OCI-LY1 (cell line): Measurements from ENCODE around the gene IGF1R.

Source experiments
- H2AFZ ChIP-seq: fragments of 200-600 bp; sonication (generic), shearing (Covaris generic); 2 replicates; pipeline ENCODE4 v1.6.0; 2014; ENCODE audit warnings: antibody characterized with exemption, mild to moderate bottlenecking, low read length
- H3F3A ChIP-seq: fragments of 200-600 bp; sonication (generic), shearing (Covaris generic); 2 replicates; pipeline ENCODE4 v1.6.0; 2014; ENCODE audit warnings: mild to moderate bottlenecking, antibody characterized with exemption, low read length, moderate library complexity; ENCODE audit not compliant: insufficient read depth
- H3K27ac ChIP-seq: fragments of 200-600 bp; sonication (generic); 2 replicates; pipeline ENCODE4 v1.5.1; 2014; ENCODE audit warnings: low read length, mixed run types, mild to moderate bottlenecking, low read depth; ENCODE audit not compliant: poor library complexity, severe bottlenecking
- H3K27me3 ChIP-seq: fragments of 200-600 bp; sonication (generic); 2 replicates; pipeline ENCODE4 v1.6.0; 2014; ENCODE audit warnings: antibody characterized with exemption, mild to moderate bottlenecking, low read length, moderate library complexity; ENCODE audit not compliant: insufficient read depth
- H3K36me3 ChIP-seq: fragments of 200-600 bp; sonication (generic); 2 replicates; pipeline ENCODE4 v1.6.1; 2014; ENCODE audit warnings: mild to moderate bottlenecking, antibody characterized with exemption, low read length, moderate library complexity, mixed read lengths; ENCODE audit not compliant: insufficient read depth
- H3K4me1 ChIP-seq: fragments of 200-600 bp; sonication (generic); 2 replicates; pipeline ENCODE4 v1.5.1; 2014; ENCODE audit warnings: mild to moderate bottlenecking, low read length, moderate library complexity; ENCODE audit not compliant: insufficient read depth, severe bottlenecking
- H3K4me2 ChIP-seq: fragments of 200-600 bp; sonication (generic), shearing (Covaris generic); 2 replicates; pipeline ENCODE4 v1.6.1; 2014; ENCODE audit warnings: low read length
- H3K4me3 ChIP-seq: fragments of 200-600 bp; sonication (generic); 2 replicates; pipeline ENCODE4 v1.5.1; 2014; ENCODE audit warnings: low read length, low read depth, mild to moderate bottlenecking, mixed read lengths; ENCODE audit not compliant: poor library complexity, severe bottlenecking
- H3K79me2 ChIP-seq: fragments of 200-600 bp; shearing (Covaris generic); 2 replicates; pipeline ENCODE4 v1.6.1; 2016; ENCODE audit warnings: mixed run types, low read length, mixed read lengths; ENCODE audit not compliant: insufficient read depth
- H3K9ac ChIP-seq: fragments of 200-600 bp; sonication (generic), shearing (Covaris generic); 2 replicates; pipeline ENCODE4 v1.6.1; 2014; ENCODE audit warnings: mild to moderate bottlenecking, low read length, mixed read lengths
- H3K9me2 ChIP-seq: fragments of 200-600 bp; sonication (generic), shearing (Covaris generic); 2 replicates; pipeline ENCODE4 v1.6.1; 2014; ENCODE audit warnings: low read depth, mild to moderate bottlenecking, low read length, mixed read lengths
- H3K9me3 ChIP-seq: fragments of 200-600 bp; shearing (Covaris generic); 2 replicates; pipeline ENCODE4 v1.6.1; 2014; ENCODE audit warnings: low read length, mixed read lengths
- H4K20me1 ChIP-seq: fragments of 200-600 bp; sonication (generic), shearing (Covaris generic); 2 replicates; pipeline ENCODE4 v1.6.0; 2016; ENCODE audit warnings: mild to moderate bottlenecking, low read length; ENCODE audit not compliant: insufficient read depth
- EZH2 ChIP-seq: fragments of 200-600 bp; sonication (generic), shearing (Covaris generic); IDR thresholded peaks from 2 replicates; pipeline ENCODE4 v1.8.0; 2017; ENCODE audit warnings: borderline replicate concordance, mixed run types, mild to moderate bottlenecking, antibody characterized with exemption, low read length, moderate library complexity, mixed read lengths
- TF ChIP-seq, protein P1 (sequence below): fragments of 200-600 bp; sonication (generic), shearing (Covaris generic); IDR thresholded peaks from 2 replicates; pipeline ENCODE4 v1.5.1; 2017; ENCODE audit warnings: mild to moderate bottlenecking, antibody characterized with exemption, low read length, moderate library complexity, mixed read lengths

The IGF1R gene

DNA sequence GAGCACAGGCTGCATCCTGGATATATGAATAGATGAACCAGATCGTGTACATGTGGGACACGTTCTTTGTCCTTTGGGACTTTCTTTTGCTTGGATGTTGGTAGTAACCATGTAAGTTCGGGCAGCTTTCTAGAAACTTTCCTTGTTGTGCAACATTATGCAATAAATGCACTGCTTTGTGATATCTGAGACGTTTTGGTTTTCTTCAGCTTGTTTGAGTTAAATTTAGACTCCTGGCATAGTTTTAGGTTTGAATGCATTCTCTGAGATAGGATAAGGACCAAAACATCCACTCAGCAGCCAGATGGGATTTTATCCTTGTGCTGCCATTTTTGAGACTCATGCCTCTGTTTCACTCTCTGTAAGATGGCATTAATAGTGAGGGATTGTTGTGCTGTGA is 158.9 kb downstream of the IGF1R start:
- Histone ChIP-seq H3K36me3 (no peaks in the 10 kb centered on the region), H2AFZ (no peak overlapping the region), H3K9me3 (no peaks in the 10 kb centered on the region), H3K9me2 (no peaks in the 10 kb centered on the region), H3K27me3 (no peaks in the 10 kb centered on the region; the same call in 1 of the 2 replicates), H3K9ac (no peak overlapping the region), H3K27ac (no peak overlapping the region), H3K4me3 (no peak overlapping the region), H3K79me2 (no peaks in the 10 kb centered on the region), H3K4me1 (no peaks in the 10 kb centered on the region), H3F3A (no peaks in the 10 kb centered on the region), H3K4me2 (no peak overlapping the region), H4K20me1 (no peaks in the 10 kb centered on the region)
- TF ChIP-seq, protein P1, sequence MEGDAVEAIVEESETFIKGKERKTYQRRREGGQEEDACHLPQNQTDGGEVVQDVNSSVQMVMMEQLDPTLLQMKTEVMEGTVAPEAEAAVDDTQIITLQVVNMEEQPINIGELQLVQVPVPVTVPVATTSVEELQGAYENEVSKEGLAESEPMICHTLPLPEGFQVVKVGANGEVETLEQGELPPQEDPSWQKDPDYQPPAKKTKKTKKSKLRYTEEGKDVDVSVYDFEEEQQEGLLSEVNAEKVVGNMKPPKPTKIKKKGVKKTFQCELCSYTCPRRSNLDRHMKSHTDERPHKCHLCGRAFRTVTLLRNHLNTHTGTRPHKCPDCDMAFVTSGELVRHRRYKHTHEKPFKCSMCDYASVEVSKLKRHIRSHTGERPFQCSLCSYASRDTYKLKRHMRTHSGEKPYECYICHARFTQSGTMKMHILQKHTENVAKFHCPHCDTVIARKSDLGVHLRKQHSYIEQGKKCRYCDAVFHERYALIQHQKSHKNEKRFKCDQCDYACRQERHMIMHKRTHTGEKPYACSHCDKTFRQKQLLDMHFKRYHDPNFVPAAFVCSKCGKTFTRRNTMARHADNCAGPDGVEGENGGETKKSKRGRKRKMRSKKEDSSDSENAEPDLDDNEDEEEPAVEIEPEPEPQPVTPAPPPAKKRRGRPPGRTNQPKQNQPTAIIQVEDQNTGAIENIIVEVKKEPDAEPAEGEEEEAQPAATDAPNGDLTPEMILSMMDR, result no peak
- no peak for TF ChIP-seq EZH2

DNA sequence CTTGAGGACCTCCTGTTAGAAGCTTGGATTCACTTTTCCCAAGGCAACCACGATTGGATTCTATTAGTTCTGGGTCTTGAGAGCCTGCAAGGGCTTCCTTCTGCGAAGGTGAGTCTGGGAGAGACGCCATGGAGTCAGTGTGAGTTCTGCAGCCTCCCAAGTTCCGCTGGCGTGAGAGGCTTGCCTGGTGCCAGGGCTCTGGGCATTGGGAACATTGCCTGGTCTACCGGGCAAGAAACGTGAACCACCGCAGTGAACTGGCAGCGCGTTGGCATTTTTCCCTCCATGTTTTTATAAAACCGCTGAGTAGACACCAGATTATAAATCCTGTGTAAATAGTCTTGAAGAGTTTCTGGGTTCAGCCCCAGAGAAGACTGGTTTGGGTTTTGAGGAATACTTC is 160.9 kb downstream of the IGF1R start:
- no peaks in the 10 kb centered on the region for H3F3A ChIP-seq
- no peaks in the 10 kb centered on the region for H3K4me1 ChIP-seq
- no peaks in the 10 kb centered on the region for H3K79me2 ChIP-seq
- no peak for TF ChIP-seq EZH2
- TF ChIP-seq, protein P1, result no peak
- H3K4me2 ChIP-seq, result no peak overlapping the region
- H3K9me3 ChIP-seq, result no peaks in the 10 kb centered on the region
- no peak overlapping the region for H3K9ac ChIP-seq
- H2AFZ ChIP-seq, result no peak overlapping the region
- no peaks in the 10 kb centered on the region for H3K27me3 ChIP-seq
- H3K36me3 ChIP-seq, result no peaks in the 10 kb centered on the region
- no peak overlapping the region for H3K27ac ChIP-seq
- no peak overlapping the region for H3K4me3 ChIP-seq
- H3K9me2 ChIP-seq, result no peaks in the 10 kb centered on the region
- H4K20me1 ChIP-seq, result no peaks in the 10 kb centered on the region

DNA sequence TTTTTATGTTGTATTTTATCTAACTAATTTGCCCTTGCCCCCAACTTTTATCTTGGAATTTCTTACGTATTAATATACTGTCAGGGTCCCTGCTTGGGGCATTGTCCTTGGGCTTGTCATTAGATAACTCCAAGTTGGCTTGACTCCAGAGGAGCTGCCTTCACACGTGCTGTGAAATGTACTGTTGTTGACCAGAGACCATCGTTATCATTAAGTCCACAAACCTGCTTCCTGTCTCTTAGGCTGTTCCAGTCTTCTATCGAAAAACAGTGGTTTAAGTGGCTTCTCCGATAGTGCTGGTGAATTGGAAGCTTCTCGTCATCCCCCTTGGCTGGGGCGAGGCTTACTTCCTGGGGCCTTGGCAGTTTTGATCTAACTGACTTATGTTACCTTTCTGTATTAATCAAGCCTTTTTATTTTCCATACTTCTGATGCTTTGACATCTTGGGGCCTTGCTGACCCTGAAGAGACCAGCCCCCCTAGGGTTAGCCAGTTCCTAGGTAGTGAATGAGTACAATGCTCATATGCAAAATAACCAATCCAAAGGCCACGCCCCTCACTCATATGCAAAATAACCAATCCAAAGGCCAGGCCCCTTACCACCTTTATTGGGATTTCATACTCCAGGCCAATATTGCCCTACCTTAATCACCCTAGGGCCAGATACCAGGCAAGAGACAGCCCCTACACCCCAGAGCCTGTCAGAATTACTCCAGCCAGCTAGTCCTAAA is 164.5 kb downstream of the IGF1R start:
- H3K4me1 ChIP-seq, result no peaks in the 10 kb centered on the region
- TF ChIP-seq, protein P1, result no peak
- no peak for TF ChIP-seq EZH2
- H3K4me2 ChIP-seq, result no peak overlapping the region
- no peak overlapping the region for H3K4me3 ChIP-seq
- H2AFZ ChIP-seq, result no peak overlapping the region
- no peaks in the 10 kb centered on the region for H3F3A ChIP-seq
- H3K9me2 ChIP-seq, result no peaks in the 10 kb centered on the region
- H3K27me3 ChIP-seq, result no peaks in the 10 kb centered on the region
- H3K36me3 ChIP-seq, result no peaks in the 10 kb centered on the region
- no peak overlapping the region for H3K27ac ChIP-seq
- no peaks in the 10 kb centered on the region for H3K9me3 ChIP-seq
- H3K9ac ChIP-seq, result no peak overlapping the region
- no peaks in the 10 kb centered on the region for H3K79me2 ChIP-seq
- H4K20me1 ChIP-seq, result no peaks in the 10 kb centered on the region
